ENCODE measurements around the gene NRARP. TPM values are rescaled to one million over a fixed set of nuclear protein-coding genes. Genes with fewer than 3 reads are reported as not detected.

The NRARP gene
- total and polyA plus RNA-seq, 4 donors: 2.1 to 10.8 (median 5.8) TPM

GRCh38 chr9:137323531-137324331 lies 21.7 kb upstream of the NRARP start:
- no peaks in the 10 kb centered on the region for H3K36me3 ChIP-seq (ENCODE audit: control insufficient read depth in 4 of 4, insufficient read depth in 4 of 4, low read length in 4 of 4)
- peaks cover 0 to 12% (median 0%) of the 10 kb centered on the region in 5 donors for H3K4me1 ChIP-seq (ENCODE audit: control insufficient read depth in 5 of 5, insufficient read depth in 5 of 5, low read length in 5 of 5)
- no peak for TF ChIP-seq CTCF (IDR thresholded peaks at IDR 0.05; ENCODE audit: control extremely low read depth, extremely low read depth)
- 95 to 96% methylated on average over 33 to 37 of the region's 37 CpGs for whole genome bisulfite sequencing, 2 donors
- ATAC-seq (ENCODE audit: insufficient read depth, low FRiP score) (no peak), DNase-seq (no peak)
- H3K27me3 ChIP-seq (ENCODE audit: control insufficient read depth in 3 of 3, insufficient read depth in 3 of 3, low read length in 2 of 3): no peaks in the 10 kb centered on the region
- no peak overlapping the region for H3K27ac ChIP-seq (ENCODE audit: low read depth in 1 of 2, low read length in 1 of 2)
- H3K9me3 ChIP-seq (ENCODE audit: control insufficient read depth in 4 of 4, insufficient read depth in 3 of 4, low read length in 3 of 4): no peaks in the 10 kb centered on the region
- H3K9ac ChIP-seq (ENCODE audit: insufficient read depth in 1 of 2, low read length in 2 of 2): no peak overlapping the region
- H3K4me3 ChIP-seq: no peak overlapping the region

- Histone ChIP-seq H3K36me3 (ENCODE audit: control insufficient read depth in 4 of 4, insufficient read depth in 4 of 4, low read length in 4 of 4) (no peaks in the 10 kb centered on the region), H3K27ac (ENCODE audit: low read depth in 1 of 2, low read length in 1 of 2) (peak overlapping the region in 1 of 2 donors; percentile 34), H3K4me3 (no peak overlapping the region), H3K9me3 (ENCODE audit: control insufficient read depth in 4 of 4, insufficient read depth in 3 of 4, low read length in 3 of 4) (no peaks in the 10 kb centered on the region), H3K27me3 (ENCODE audit: control insufficient read depth in 3 of 3, insufficient read depth in 3 of 3, low read length in 2 of 3) (no peaks in the 10 kb centered on the region), H3K9ac (ENCODE audit: insufficient read depth in 1 of 2, low read length in 2 of 2) (no peak overlapping the region), H3K4me1 (ENCODE audit: control insufficient read depth in 5 of 5, insufficient read depth in 5 of 5, low read length in 5 of 5) (peaks cover 0 to 12% (median 0%) of the 10 kb centered on the region in 5 donors)
- TF ChIP-seq CTCF (IDR thresholded peaks at IDR 0.05; ENCODE audit: control extremely low read depth, extremely low read depth): no peak
- DNase-seq (no peak), ATAC-seq (ENCODE audit: insufficient read depth, low FRiP score) (no peak)
- 91 to 93% methylated on average over 22 of the region's 22 CpGs for WGBS, 2 donors
Observed at GRCh38 chr9:137321726-137322361, 19.8 kb upstream of the NRARP start.

GRCh38 chr9:137320555-137321384 lies 18.7 kb upstream of the NRARP start:
- Histone ChIP-seq H3K4me3 (no peak overlapping the region), H3K4me1 (ENCODE audit: control insufficient read depth in 5 of 5, insufficient read depth in 5 of 5, low read length in 5 of 5) (peaks cover 0 to 20% (median under 1%) of the 10 kb centered on the region in 5 donors), H3K27me3 (ENCODE audit: control insufficient read depth in 3 of 3, insufficient read depth in 3 of 3, low read length in 2 of 3) (no peaks in the 10 kb centered on the region), H3K9ac (ENCODE audit: insufficient read depth in 1 of 2, low read length in 2 of 2) (no peak overlapping the region), H3K9me3 (ENCODE audit: control insufficient read depth in 4 of 4, insufficient read depth in 3 of 4, low read length in 3 of 4) (no peaks in the 10 kb centered on the region), H3K27ac (ENCODE audit: low read depth in 1 of 2, low read length in 1 of 2) (peak overlapping the region; percentile 7 to 82), H3K36me3 (ENCODE audit: control insufficient read depth in 4 of 4, insufficient read depth in 4 of 4, low read length in 4 of 4) (no peaks in the 10 kb centered on the region)
- TF ChIP-seq CTCF (IDR thresholded peaks at IDR 0.05; ENCODE audit: control extremely low read depth, extremely low read depth): no peak
- DNase-seq (peak in 2 of 3 donors; percentile 58 to 80), ATAC-seq (ENCODE audit: insufficient read depth, low FRiP score) (no peak)
- WGBS, 2 donors: 20 to 42% methylated on average over 23 to 24 of the region's 24 CpGs
